Endometrium (tissue), 2 donors: ENCODE results near the gene GUCD1.
"Not testable (repeated sequence)": the region's sequence is repeated elsewhere in the genome, so short reads cannot be mapped to it uniquely, and the experiment has no call there.

Experiments used
- FAIRE-seq: peaks from 2 replicates; lab custom pipeline; 2012; peaks lifted over from hg19 to GRCh38; lab: Jason Lieb, UNC
- donor health status: control.
- donor health status: control.

GUCD1 gene

DNA sequence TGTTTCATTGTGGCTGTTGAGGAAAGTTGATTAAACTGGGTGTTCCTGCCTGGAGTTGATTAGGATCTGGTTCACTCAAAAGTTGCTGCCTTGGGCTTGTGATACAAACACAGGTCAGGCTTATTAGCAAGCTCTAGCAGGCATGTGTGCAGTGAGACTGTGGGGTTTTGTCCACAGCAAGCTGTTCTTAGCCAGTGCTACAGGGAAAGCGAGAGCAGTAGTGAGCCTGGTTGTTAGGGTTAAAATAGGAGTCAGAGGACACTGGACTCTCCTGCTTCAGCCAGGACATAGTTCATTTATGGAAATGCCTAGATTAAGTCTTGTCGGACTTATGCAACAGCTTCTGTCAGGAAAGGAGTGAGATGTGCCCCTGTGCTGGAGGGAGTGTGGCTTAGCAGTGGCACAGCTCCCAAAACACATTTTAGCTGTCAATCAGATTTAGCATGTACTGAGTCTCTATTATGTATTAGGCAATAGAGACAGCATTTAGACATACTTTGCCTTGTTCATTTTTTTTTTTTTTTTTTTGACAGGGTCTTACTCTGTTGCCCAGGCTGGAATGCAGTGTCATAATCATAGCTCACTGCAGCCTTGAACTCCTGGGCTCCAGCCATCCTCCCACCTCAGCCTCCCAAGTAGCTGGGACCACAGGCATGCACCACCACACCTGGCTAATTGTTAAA, 9.6 kb upstream of the GUCD1 start:
- no peak for FAIRE-seq

DNA sequence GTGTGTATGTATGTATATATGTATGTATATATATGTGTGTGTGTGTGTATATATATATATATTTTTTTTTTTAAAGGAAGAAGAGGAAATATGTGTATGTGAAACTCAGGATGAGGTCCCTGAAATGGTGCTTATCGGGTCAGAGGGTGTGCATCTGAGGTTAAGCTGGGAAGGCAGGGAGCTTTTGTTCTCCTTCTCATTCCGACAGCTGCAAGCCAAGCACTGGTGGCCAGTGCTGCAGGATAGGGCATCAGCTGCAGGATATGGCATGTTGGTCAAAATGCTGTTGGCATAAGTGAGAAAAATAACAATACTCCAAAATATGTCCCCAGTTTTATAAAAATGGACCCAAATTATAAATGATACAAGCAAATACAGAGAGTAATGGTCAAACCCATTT, 8.3 kb upstream of the GUCD1 start:
- FAIRE-seq, result no peak

DNA sequence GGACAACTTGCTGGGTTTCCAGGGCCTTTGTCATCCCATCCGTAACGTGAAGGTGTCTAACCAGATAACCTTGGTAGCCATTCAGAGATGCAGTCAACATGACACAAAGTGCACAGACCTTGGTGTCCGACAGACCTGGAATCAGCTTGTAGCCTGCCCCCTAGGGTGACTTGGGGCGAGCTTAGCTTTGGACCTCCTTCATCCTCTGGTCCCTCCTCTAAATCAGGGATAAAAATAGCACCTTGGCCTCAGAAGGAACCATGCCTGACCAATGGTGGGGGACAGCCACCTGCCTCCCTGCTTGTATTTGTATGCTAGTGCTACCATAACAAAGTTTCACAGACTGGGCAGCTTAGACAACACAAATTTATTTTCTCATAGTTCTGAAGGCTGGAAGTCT, 4.5 kb upstream of the GUCD1 start:
- no peak for FAIRE-seq

DNA sequence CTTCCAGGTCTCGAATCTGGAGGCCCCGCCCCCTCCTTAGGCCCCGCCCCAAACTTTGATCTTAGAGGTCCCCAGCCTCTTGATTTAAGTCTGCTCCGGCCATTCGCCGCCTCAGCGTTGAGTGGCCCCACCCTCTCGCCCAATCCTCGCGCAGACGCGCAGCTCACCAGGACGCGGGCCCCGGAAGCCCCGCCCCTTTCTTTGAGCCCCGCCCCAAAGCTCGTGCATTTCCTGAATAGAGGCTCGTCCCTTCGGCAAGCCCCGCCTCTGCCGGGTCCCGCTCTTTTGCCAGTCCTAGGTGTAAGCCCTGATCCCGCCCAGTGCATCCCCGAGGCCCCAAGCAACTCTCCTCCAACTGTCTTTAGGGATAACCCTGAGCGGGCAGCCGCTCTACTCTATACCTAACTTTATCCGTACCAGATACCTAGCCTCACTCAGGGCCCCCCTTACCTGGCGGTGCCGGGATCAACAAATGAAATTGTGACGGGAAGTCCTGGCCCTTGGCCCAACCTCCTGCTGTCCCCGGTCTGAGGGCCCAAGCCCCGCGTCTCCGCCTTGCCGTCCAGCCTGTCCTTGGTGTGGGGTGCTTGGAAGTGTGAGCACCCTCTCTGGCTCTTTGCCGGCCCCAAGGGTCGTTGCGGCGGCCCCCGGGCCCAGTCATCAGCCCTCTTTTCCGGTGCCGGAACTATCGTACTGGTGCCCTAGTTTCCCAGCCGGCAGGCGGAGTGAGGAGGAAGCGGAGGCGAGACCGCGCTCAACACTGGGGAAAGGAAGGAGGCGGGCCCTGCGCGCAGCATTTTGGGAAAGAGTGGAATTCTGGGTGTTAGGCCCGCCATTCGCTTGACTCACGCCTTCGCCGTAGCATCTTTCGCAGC, 464 bp upstream of the GUCD1 start, which contains the start of gene SNRPD3:
SNRPD3 (plus strand) TSS at position 835 of the 875 bp plus-strand sequence. CDS start 1,676 bp downstream, outside the sequence.
- peak; percentile 54 for FAIRE-seq

DNA sequence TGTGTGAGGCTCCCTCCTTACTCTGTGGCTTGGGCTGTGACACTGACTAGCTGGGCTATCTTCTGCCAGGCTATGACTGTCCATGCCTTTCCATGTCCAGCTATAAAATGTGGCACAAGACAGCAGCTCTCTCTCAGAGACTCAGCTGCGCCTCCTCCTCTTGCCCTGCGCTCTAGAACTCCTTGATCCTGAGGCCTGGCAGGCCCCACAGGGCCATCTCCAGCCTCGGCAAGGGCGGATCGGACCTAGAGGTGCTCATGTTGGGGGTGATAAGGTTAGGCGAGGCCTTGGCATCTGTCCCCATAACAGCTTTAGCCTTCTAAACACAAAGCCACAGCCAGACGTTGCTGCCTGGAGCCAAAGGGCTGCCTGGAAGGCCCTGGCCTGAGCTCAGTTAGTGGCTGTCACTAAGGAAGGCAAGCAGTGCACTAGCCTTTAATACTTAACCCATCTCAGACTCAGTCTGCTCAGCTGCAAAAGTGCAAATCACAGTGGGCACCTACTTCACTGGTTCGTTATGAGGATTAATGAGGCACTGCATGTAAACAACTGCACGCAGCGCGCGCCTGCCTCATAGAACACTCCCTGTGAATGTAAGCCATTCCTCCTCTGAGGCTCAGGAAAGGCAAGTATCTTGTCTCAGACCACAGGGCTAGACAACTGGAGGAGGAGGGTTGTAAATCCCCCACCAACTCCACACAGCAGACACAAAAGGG, 1.2 kb downstream of the GUCD1 start:
- FAIRE-seq, result no peak

DNA sequence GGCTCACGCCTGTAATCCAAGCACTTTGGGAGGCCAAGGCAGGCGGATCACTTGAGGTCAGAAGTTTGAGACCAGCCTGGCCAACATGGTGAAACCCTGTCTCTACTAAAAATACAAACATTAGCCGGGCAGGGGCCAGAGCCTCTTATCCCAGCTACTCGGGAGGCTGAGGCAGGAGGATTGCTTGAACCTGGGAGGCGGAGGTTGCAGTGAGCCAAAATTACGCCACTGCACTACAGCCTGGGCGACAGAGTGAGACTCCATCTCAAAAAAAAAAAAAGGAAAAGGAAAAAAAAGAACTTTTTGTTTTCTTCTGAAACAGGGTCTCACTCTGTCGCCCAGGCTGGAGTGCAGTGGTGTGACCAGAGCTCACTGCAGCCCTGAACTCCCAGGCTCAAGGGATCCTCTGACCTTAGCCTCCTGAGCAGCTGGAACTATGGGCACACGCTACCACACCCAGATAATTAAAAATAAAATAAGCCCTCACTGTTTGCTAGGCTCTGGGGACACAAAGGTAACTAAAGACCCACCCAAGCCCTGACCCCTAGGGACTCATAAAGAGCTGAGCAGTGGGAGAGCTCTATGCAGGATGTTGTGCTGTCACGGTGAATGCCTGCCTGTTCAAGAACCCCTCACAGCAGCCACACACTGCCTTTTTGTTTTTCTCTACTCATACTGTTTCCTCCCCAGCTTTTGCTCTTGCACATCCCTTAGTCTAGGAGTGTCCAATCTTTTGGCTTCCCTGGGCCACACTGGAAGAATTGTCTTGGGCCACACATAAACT, 2.2 kb downstream of the GUCD1 start:
- not testable (repeated sequence) for FAIRE-seq

DNA sequence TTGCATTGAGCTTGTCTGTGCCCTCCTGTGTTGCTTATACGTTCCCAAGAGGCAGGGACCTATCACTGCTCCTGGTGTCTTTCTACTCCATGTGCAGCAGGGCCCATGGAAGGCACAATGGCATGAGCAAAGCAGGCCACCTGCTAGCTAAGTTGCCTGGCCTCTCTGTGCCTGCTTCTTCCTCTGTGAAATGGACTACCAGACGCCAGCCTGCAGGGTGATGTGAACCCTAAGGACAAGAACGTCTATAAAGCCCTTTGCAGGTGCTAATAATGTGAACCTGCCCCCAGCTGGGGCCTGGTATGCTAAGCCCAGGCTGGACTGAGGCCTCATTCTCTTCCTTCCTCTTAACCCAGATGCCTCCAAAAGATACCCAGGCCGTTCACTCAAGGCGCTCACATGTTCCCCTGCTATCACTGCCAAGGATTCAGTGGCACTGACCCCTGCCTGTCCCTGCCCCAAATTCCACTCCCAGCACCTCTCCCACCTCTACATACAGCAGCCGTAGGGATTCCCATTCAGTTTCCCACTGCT, 4.0 kb downstream of the GUCD1 start:
- no peak for FAIRE-seq

DNA sequence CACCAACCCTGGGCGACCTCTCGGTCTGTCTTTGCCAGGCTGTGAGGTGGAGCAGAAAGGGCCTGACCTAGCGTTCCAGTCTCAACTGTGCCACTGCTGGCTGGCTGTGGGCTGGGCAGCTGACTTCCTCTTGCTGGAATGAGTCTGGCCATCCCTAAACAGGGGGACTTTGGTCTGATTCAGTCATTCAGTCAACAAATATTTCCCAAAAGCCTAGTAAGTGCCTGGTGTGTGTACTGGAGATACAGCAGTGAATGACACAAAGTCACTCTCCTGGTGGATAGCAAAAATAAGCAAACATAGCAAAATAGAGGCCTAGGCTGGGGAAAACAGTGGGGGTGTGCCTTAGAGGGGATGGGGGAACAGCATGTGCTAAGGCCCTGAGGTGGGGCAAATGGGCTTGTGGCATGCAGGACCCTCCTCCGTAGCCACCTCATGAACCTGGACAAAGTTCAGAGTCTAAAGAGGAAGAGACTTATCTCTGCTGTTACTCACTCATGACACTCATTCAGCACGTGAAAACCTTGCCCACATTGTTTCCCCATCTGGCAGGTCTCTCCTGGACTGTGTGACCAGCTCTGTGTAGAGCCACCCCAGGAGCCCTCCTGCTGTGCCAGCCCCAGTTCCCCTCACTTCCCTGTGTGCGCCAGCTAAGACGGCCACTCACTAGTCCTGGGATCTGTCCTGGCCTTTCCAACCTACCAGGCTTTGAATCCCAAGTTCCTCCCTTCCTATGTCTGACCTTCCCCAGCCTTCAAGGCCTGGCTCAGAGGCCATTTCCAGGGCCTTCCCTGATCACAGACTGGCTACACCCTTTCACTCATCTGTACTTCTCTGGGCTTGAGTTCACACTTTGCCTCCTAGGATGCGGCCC, 4.7 kb downstream of the GUCD1 start:
- FAIRE-seq, result no peak

DNA sequence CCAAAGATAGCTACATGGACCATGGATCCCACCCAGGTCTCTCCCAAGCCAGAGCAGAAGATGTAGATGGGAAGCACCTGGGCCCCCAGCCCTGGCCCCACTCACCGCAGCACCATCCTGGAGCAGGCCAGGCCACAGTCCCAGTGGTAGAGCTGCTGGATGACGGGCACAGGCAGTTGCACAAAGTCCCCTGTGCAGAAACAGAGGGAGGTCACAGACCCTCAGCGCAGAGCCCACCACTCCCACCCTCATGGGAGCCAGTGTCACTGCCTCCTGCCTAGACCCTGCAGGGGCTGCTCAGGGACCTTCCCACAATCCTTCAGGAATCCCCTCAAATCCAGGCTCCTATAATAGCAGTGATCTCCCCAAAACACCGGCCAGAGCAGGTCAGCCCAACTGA, 6.1 kb downstream of the GUCD1 start:
- FAIRE-seq, result no peak

DNA sequence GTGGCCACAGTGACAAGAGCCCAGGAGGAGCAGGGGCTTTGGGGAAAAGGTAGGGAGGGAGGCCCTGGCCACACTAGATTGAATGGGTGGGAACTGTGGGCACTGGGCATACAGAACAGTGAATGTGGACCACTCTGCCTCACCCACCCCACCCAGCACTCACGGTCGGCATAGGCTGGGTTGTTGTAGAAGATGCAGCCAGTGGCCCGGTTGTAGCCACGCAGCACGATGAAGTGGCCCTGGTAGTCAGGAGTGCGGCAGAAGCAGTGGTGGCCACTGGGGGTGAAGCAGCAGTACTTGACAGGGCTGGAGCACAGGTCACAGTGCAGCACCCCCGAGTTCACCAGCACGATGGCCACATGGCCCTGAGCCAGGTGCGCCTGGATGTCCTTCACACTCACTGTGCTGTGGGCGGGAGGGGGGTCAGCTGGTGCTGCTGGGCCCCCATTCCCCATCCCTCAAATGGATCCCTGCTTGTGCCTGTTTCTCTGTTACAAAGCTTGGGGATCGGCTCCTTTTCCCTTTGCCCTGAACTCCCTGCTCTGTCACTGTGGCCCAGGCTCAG, 11.2 kb downstream of the GUCD1 start:
- FAIRE-seq, result no peak

DNA sequence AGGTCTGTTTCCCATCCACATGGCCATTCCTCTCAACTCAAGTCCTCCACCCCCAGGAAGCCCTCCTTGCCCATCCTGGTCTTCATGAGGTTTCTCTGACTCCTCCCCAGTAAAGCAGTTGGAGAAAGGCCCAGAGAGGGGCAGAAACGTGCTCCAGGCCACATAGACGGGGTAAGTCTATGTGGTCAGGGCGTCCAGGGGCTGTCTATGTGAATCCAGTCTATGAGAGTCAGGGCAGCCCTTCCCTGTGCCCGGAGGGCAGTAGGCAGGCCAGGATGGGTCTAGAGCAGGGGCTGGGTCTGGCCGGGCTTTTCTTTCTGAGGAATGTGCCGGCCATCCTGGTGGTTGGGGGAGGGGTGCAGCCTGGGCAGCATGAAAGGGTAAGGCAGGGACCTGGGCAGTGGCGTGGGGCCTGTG, 11.7 kb downstream of the GUCD1 start:
- FAIRE-seq, result no peak

DNA sequence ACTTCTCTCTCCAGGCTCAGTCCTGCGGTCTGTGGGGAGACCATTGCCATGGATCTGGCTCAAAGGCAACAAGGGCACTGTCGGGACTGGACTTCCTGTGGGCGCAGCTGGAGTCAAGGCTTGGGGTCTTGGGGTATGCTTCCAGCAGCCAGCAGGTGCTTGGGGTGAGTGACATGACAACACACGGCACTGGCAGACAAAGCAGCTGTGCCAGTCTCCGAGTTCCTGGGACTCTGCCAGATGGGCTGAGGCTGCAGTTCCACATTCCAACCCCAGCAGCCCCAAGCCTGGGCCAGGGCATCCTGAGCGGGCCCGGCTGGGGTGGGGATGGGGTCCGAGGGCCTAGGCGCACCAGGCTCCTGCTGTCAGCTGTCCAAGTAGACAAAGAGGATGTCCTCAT, 12.3 kb downstream of the GUCD1 start:
- no peak for FAIRE-seq

DNA sequence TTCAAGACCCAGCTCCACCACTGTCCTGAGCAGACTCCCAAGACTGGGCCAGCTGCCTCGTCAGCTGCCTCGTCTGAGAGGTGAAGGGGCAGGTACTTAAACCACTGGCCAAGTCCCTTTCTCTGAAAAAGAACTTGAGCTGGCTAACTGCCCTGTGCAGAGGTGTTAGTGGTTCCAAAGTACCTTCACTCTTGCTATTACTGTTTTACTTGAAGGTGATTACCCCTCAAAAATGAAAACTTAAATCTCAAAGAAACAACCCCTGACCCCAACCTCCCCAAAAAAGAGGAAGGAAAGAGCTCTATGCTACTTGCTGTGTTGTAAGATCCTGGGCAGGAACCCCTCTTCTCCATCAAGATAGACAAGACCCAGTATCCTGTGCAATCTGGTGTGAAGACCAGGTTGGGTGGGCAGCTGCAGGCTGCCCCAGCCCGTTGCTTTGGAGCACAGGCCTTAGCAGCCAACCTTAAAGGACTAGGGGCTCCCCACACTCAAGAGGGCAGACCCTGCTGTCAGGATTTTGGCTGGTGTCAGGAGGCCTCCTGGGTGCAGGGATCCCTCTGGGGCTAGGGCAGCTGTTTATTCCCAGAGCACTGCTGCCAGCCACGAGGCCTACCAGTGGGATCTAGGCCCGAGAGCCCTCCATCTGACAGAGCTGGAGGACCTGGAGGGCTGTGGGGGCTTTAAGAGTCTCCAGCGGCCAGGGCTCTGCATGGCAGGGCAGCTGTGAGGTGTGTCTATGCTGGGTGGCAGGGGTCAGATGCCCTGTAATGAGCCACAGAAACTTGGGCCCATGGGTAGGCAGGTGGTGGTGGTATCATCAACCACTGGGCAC, 13.0 kb downstream of the GUCD1 start:
- FAIRE-seq, result no peak

DNA sequence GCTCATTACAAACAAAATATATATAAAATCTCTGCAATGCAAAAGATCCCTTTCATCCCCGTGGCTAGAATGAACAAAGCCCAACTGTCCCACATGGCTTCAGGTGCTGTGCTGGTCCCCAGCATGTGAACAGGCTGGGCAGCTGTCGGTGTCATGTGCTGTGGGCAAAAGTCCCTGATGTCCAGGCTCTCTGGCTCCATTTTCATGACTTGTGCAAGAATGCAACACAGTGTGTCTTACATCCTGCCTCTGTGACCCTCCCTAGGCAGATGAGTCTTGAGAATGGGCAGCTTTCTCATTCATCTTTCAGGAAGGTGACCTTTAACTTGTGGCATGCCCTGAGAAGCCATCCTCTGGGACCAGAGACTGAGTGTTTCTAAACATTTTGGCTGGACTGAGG, 14.5 kb downstream of the GUCD1 start:
- FAIRE-seq, result no peak

DNA sequence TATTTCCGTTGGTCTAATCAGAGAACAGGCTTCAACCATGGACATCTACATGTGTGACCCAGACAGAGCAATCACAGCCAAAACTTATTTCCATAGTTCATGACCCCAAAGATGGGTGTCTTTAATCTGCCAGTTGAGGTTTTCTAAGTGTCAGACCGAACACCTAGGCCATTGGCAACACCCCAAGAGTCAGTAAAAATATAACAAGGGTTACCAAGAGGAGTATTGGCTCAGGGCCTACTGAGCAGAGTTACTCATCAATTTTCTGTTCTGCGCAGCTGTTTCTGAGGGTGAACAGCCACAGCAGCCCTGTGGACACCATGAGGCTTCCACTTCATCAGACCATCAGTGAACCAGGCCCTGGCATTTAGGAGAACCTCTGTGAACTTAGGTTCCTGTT, 18.8 kb downstream of the GUCD1 start:
- no peak for FAIRE-seq

DNA sequence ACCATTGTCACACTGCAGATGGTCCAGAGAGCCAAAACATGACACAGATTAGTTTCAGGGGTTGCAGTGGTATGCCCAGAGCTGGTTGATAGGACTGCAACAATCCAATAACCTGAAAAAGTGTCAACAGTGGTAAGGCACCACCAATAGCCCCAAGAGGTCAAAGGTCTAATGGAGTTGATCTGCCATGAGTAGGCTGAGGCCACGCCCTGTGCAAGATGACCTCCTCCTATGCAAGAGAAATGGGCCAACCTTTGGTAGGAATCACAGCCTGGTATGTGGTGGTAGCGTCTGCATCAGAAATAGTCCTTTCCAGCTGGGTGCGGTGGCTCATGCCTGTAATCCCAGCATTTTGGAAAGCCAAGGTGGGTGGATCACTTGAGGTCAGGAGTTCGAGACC, 19.6 kb downstream of the GUCD1 start:
- no peak for FAIRE-seq

DNA sequence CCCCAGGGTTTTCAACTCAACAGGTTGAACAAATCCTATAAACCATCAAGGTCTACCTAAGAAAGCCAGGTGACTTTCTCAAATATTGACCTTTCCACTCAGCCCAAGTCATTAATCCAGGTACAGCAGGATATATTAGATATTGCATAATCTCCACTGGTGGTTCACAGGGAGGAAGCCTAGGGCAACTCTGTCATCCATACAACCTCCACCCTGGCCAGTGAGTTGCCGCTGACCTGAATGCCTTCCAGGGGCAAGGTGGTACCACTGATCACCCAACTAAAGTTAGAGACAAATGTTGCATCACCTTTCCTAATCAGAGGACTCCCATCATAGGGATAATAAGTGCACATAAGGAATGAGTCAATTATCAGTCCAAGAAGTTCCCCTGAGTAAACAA, 22.9 kb downstream of the GUCD1 start:
- no peak for FAIRE-seq

DNA sequence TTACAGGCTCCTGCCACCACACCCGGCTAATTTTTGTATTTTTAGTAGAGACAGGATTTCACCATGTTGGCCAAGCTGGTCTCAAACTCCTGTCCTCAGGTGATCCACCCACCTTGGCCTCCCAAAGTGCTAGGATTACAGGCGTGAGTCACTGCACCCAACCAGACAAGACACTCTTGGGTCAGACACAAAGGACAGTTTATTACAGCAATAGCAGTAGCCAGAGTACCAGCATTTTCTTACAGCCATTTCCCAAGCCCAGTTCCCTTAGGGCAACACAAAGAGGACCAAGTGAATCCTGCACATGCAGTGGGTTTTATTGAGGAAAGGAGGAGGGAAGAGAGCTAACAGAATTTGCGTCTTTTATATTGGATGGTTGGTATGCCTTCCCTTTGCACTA, 24.0 kb downstream of the GUCD1 start:
- not testable (repeated sequence) for FAIRE-seq

DNA sequence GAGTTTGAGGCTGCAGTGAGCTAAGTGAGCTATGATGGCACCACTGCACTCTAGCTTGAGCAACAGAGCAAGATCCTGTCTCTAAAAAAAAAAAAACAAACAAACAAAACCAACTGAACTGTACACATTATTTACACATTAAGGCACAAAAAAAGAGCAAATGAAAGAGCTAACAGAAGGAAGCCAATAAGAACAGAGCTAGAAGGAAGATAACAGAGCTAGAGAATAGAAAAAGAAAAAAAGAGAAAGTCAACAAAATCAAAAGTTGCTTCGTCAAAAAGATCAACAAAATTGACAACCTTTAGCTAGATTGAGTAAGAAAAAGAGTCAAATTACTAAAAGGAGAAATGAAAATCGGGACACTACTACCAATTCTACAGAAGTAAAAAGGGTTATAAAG, 25.0 kb downstream of the GUCD1 start:
- no peak for FAIRE-seq

DNA sequence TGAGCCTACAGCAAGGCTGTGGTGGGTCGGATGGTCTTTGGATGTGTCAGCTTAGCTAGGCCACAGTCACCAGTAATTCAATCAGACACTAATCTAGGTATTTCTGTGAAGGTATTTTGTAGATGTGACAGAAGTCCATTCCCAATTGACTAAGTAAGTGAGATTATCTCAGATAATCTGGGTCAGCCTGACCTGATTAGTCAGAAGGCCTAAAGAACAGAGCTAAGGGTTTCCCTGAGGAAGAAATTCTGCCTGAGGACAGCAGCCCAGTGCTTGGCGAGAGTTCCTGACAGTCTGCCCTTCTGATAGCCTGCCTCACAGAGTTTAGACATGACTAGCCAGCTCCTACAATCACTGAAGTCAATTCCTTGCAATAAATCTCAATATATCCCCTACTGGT, 28.7 kb downstream of the GUCD1 start:
- no peak for FAIRE-seq
